Measurements from ENCODE around the gene TCOF1.

TCOF1 gene

GRCh38 chr5:150401376-150402228 is 44.1 kb downstream of the TCOF1 start:
- DNase-seq (ENCODE audit: low read depth in 1 of 2, low spot score in 1 of 2) = no peak

- no peak for DNase-seq (ENCODE audit: low read depth in 1 of 2, low spot score in 1 of 2)
These were observed 44.8 kb downstream of the TCOF1 start for GRCh38 chr5:150402229-150402773.

- no peak for DNase-seq (ENCODE audit: low read depth in 1 of 2, low spot score in 1 of 2)
These were observed 45.4 kb downstream of the TCOF1 start for GRCh38 chr5:150402901-150403342.

- no peak for DNase-seq (ENCODE audit: low read depth in 1 of 2, low spot score in 1 of 2)
These were observed 46.6 kb downstream of the TCOF1 start for GRCh38 chr5:150404121-150404520.

GRCh38 chr5:150404535-150404934 is 47.0 kb downstream of the TCOF1 start:
- no peak for DNase-seq (ENCODE audit: low read depth in 1 of 2, low spot score in 1 of 2)

GRCh38 chr5:150404941-150405816 is 47.7 kb downstream of the TCOF1 start:
- no peak for DNase-seq (ENCODE audit: low read depth in 1 of 2, low spot score in 1 of 2)

GRCh38 chr5:150406103-150406722 is 48.7 kb downstream of the TCOF1 start:
- DNase-seq (ENCODE audit: low read depth in 1 of 2, low spot score in 1 of 2) = no peak

- no peak for DNase-seq (ENCODE audit: low read depth in 1 of 2, low spot score in 1 of 2)
These were observed 49.2 kb downstream of the TCOF1 start for GRCh38 chr5:150406723-150407095.

GRCh38 chr5:150407096-150407720 is 49.7 kb downstream of the TCOF1 start:
- no peak for DNase-seq (ENCODE audit: low read depth in 1 of 2, low spot score in 1 of 2)

GRCh38 chr5:150408231-150408943 is 50.9 kb downstream of the TCOF1 start:
- DNase-seq (ENCODE audit: low read depth in 1 of 2, low spot score in 1 of 2) = no peak

GRCh38 chr5:150409638-150410523 is 52.4 kb downstream of the TCOF1 start:
- DNase-seq (ENCODE audit: low read depth in 1 of 2, low spot score in 1 of 2) = no peak

- DNase-seq (ENCODE audit: low read depth in 1 of 2, low spot score in 1 of 2) = no peak
These were observed 53.2 kb downstream of the TCOF1 start for GRCh38 chr5:150410524-150411244.

GRCh38 chr5:150411245-150411979 is 53.9 kb downstream of the TCOF1 start:
- DNase-seq (ENCODE audit: low read depth in 1 of 2, low spot score in 1 of 2) = peak; percentile 32 to 40

- DNase-seq (ENCODE audit: low read depth in 1 of 2, low spot score in 1 of 2) = peak; percentile 78 to 82
These were observed 55.0 kb downstream of the TCOF1 start, which contains the start of gene CD74 for GRCh38 chr5:150412319-150413175. TSS of gene CD74 (minus strand) at chr5:150412910. CDS start at chr5:150412749, 161 bp downstream.

- DNase-seq (ENCODE audit: low read depth in 1 of 2, low spot score in 1 of 2) = no peak
These were observed 55.8 kb downstream of the TCOF1 start for GRCh38 chr5:150413176-150413901.

Data from stimulated activated CD4-positive, alpha-beta T cell treated with anti-CD3 and anti-CD28 coated beads, Interleukin-15, amount 100 ng/mL, for 1 hour (primary cell).